ENCODE results near the gene SPNS1.
A peak's percentile ranks its signal among the peaks of the same experiment; 100 is the strongest.

SPNS1 gene

DNA sequence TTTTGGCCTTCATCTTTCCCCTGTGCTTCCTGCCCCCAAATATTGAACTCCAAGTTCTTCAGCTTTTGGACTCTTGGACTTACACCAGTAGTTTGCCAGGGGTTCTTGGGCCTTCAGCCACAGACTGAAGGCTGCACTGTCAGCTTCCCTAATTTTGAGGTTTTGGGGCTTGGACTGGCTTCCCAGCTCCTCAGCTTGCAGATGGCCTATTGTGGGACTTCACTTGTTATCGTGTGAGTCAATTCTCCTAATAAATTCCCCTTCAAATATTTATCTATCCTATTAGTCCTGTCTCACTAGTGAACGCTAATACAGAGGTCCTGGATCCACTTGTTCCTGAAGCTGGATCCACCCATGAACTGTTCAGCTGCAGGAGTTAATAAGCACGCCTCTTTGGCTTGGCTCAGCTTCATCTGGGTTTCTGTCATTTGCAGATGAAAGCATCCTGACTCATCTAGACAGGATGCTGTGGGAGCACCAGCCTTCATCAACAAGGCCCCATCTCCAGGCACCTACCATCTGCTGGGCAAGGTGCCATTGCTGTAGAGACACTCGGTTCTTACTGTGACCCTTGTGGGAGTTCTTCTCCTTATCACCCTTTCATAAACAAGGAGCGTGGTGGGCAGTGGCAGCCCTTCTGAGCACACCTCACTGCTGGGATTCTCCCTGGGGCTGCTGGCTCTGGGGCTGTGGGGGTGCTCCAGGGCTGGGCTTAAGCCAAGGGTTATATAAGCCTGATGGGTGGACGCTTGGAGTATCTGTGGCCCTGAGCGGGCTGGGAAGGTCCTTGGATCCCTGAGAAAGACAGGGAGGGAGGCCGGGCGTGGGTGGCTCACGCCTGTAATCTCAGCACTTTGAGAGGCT lies 33.4 kb downstream of the SPNS1 start:
- no CpG with 5 or more reads among the region's 10 CpGs for WGBS, 2 donors (ENCODE audit: extremely low coverage in 2 of 2, insufficient read length in 2 of 2, insufficient replicate concordance in 1 of 2)
- H2AK5ac ChIP-seq (ENCODE audit: low read depth, low read length): no peak overlapping the region
- no peak for DNase-seq (ENCODE audit: low spot score)
- H2BK12ac ChIP-seq (ENCODE audit: low read length): no peak overlapping the region
- H3K18ac ChIP-seq (ENCODE audit: low read length): no peak overlapping the region
- H3K4ac ChIP-seq (ENCODE audit: low read length): no peak overlapping the region
- H2BK120ac ChIP-seq (ENCODE audit: low read depth, low read length): no peak overlapping the region
- H3K9ac ChIP-seq (ENCODE audit: low read depth, low read length, poor library complexity): no peak overlapping the region
- H3K23ac ChIP-seq (ENCODE audit: low read depth, low read length, poor library complexity): no peak overlapping the region
- no peak overlapping the region for H3K14ac ChIP-seq (ENCODE audit: low read length)
- H2BK15ac ChIP-seq (ENCODE audit: low read length): no peak overlapping the region
- no peak overlapping the region for H2BK5ac ChIP-seq (ENCODE audit: low read length)
- H3K4me3 ChIP-seq (ENCODE audit: low read length in 2 of 2): no peak overlapping the region
- peaks cover 5% of the 10 kb centered on the region for H3K79me1 ChIP-seq (ENCODE audit: low read depth, low read length)
- no peak overlapping the region for H3K4me2 ChIP-seq (ENCODE audit: insufficient read depth, low read length, poor library complexity, severe bottlenecking)
- no peaks in the 10 kb centered on the region for H3K4me1 ChIP-seq (ENCODE audit: control insufficient read depth in 2 of 2, insufficient read depth in 1 of 2, low read depth in 1 of 2, low read length in 2 of 2)
- no peak overlapping the region for H4K8ac ChIP-seq (ENCODE audit: low read depth, low read length)
- H3K9me3 ChIP-seq (replicated peaks in 1 of 2; ENCODE audit: control insufficient read depth in 2 of 2, insufficient read depth in 1 of 2, low read depth in 1 of 2, low read length in 2 of 2): no peaks in the 10 kb centered on the region
- H4K91ac ChIP-seq (ENCODE audit: low read depth, low read length, poor library complexity): no peak overlapping the region
- H3K27ac ChIP-seq (replicated peaks; ENCODE audit: low read length): no peak overlapping the region
- no peak overlapping the region for H2AFZ ChIP-seq (ENCODE audit: low read length)
- H3K27me3 ChIP-seq (ENCODE audit: control insufficient read depth in 3 of 3, insufficient read depth in 3 of 3, low read depth in 1 of 3, low read length in 3 of 3): peaks cover 0 to 16% (median 0%) of the 10 kb centered on the region in 3 experiments
- no peaks in the 10 kb centered on the region for H3K36me3 ChIP-seq (replicated peaks in 1 of 2; ENCODE audit: control insufficient read depth in 2 of 2, insufficient read depth in 2 of 2, low read length in 2 of 2)

DNA sequence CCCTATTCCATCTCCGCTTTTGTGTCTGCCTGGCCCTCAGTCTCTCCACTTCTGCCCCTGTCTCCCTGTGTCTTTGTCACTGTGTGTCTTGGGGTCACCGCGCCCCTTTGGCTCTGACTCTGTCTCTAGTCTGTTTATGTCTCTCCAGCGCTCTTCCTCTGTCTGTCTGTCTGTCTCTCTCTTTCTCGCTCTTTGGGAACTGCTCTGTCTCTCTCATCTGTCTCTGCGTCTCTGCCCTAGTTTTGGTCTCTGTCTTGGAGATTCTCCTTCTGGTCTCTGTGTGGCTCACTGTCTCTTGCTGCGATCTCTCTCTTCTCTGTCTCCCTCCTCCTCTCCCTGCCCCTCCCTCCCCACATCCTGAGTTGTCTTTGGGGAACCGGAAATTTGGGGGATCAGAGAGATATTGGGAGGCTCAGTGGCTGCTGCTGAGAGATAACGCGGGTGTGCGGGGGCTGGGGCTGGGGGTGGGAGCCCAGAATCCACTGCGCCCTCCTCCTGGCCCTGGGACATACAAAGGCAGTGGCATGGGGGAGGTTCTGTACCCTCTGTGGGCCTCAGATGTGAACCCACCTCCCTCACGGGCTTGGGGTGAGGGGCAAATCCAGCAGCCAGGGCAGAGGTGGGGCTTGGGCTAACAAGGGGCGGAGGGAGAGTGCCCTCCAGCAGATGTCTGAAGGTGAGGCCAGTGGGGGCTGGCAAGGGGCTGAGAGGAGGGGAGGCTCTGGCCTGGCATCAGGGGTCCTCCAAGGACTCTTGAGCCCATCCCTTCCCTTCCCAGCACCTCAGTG lies 34.7 kb downstream of the SPNS1 start:
- H3K23ac ChIP-seq (ENCODE audit: low read depth, low read length, poor library complexity): no peak overlapping the region
- no peak overlapping the region for H2BK5ac ChIP-seq (ENCODE audit: low read length)
- no peak overlapping the region for H3K4me2 ChIP-seq (ENCODE audit: insufficient read depth, low read length, poor library complexity, severe bottlenecking)
- no peak overlapping the region for H3K4me3 ChIP-seq (ENCODE audit: low read length in 2 of 2)
- no peak overlapping the region for H3K14ac ChIP-seq (ENCODE audit: low read length)
- no peak overlapping the region for H4K91ac ChIP-seq (ENCODE audit: low read depth, low read length, poor library complexity)
- no peaks in the 10 kb centered on the region for H3K4me1 ChIP-seq (ENCODE audit: control insufficient read depth in 2 of 2, insufficient read depth in 1 of 2, low read depth in 1 of 2, low read length in 2 of 2)
- H2BK15ac ChIP-seq (ENCODE audit: low read length): peak overlapping the region; percentile 37
- peak overlapping the region; percentile 56 for H2AK5ac ChIP-seq (ENCODE audit: low read depth, low read length)
- H3K27me3 ChIP-seq (ENCODE audit: control insufficient read depth in 3 of 3, insufficient read depth in 3 of 3, low read depth in 1 of 3, low read length in 3 of 3): peaks cover 0 to 7% (median 0%) of the 10 kb centered on the region in 3 experiments
- H2AFZ ChIP-seq (ENCODE audit: low read length): peak overlapping the region; percentile 34
- WGBS, 2 donors (ENCODE audit: extremely low coverage in 2 of 2, insufficient read length in 2 of 2, insufficient replicate concordance in 1 of 2): no CpG with 5 or more reads among the region's 14 CpGs
- peak overlapping the region; percentile 9 for H4K8ac ChIP-seq (ENCODE audit: low read depth, low read length)
- H3K9me3 ChIP-seq (replicated peaks in 1 of 2; ENCODE audit: control insufficient read depth in 2 of 2, insufficient read depth in 1 of 2, low read depth in 1 of 2, low read length in 2 of 2): no peaks in the 10 kb centered on the region
- peaks cover 5% of the 10 kb centered on the region for H3K79me1 ChIP-seq (ENCODE audit: low read depth, low read length)
- no peak overlapping the region for H3K27ac ChIP-seq (replicated peaks; ENCODE audit: low read length)
- H3K18ac ChIP-seq (ENCODE audit: low read length): peak overlapping the region; percentile 80
- no peaks in the 10 kb centered on the region for H3K36me3 ChIP-seq (replicated peaks in 1 of 2; ENCODE audit: control insufficient read depth in 2 of 2, insufficient read depth in 2 of 2, low read length in 2 of 2)
- no peak overlapping the region for H2BK120ac ChIP-seq (ENCODE audit: low read depth, low read length)
- no peak overlapping the region for H3K4ac ChIP-seq (ENCODE audit: low read length)
- no peak for DNase-seq (ENCODE audit: low spot score)
- no peak overlapping the region for H3K9ac ChIP-seq (ENCODE audit: low read depth, low read length, poor library complexity)
- H2BK12ac ChIP-seq (ENCODE audit: low read length): no peak overlapping the region

DNA sequence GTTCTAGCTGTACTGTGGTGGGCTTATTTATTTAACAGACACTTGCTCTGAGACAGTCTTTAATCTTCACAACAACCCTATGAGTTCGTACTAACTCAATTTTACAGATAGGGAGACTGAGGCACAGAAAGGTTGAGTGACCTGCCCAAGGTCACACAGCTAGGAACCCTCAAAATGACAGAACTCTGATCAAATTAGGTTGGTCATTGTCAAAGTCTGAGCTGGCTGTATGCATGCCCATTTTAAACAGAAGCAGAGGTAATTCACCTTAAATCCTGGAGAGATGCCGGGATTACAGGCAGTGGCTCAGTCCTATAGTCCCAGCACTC lies 35.2 kb downstream of the SPNS1 start:
- Histone ChIP-seq H3K79me1 (ENCODE audit: low read depth, low read length) (peaks cover 5% of the 10 kb centered on the region), H3K4me2 (ENCODE audit: insufficient read depth, low read length, poor library complexity, severe bottlenecking) (no peak overlapping the region), H2BK120ac (ENCODE audit: low read depth, low read length) (no peak overlapping the region), H4K8ac (ENCODE audit: low read depth, low read length) (no peak overlapping the region), H3K36me3 (replicated peaks in 1 of 2; ENCODE audit: control insufficient read depth in 2 of 2, insufficient read depth in 2 of 2, low read length in 2 of 2) (no peaks in the 10 kb centered on the region), H3K4me3 (ENCODE audit: low read length in 2 of 2) (no peak overlapping the region), H3K14ac (ENCODE audit: low read length) (no peak overlapping the region), H3K27ac (replicated peaks; ENCODE audit: low read length) (no peak overlapping the region), H2BK5ac (ENCODE audit: low read length) (no peak overlapping the region), H3K18ac (ENCODE audit: low read length) (no peak overlapping the region), H3K4me1 (ENCODE audit: control insufficient read depth in 2 of 2, insufficient read depth in 1 of 2, low read depth in 1 of 2, low read length in 2 of 2) (no peaks in the 10 kb centered on the region), H3K27me3 (ENCODE audit: control insufficient read depth in 3 of 3, insufficient read depth in 3 of 3, low read depth in 1 of 3, low read length in 3 of 3) (peaks cover 0 to 4% (median 0%) of the 10 kb centered on the region in 3 experiments), H4K91ac (ENCODE audit: low read depth, low read length, poor library complexity) (no peak overlapping the region), H2AFZ (ENCODE audit: low read length) (no peak overlapping the region), H3K23ac (ENCODE audit: low read depth, low read length, poor library complexity) (no peak overlapping the region), H2AK5ac (ENCODE audit: low read depth, low read length) (no peak overlapping the region), H2BK15ac (ENCODE audit: low read length) (no peak overlapping the region), H3K9me3 (replicated peaks in 1 of 2; ENCODE audit: control insufficient read depth in 2 of 2, insufficient read depth in 1 of 2, low read depth in 1 of 2, low read length in 2 of 2) (no peaks in the 10 kb centered on the region), H3K9ac (ENCODE audit: low read depth, low read length, poor library complexity) (no peak overlapping the region), H3K4ac (ENCODE audit: low read length) (no peak overlapping the region), H2BK12ac (ENCODE audit: low read length) (no peak overlapping the region)
- no CpG with 5 or more reads among the region's 2 CpGs for WGBS, 2 donors (ENCODE audit: extremely low coverage in 2 of 2, insufficient read length in 2 of 2, insufficient replicate concordance in 1 of 2)
- no peak for DNase-seq (ENCODE audit: low spot score)

DNA sequence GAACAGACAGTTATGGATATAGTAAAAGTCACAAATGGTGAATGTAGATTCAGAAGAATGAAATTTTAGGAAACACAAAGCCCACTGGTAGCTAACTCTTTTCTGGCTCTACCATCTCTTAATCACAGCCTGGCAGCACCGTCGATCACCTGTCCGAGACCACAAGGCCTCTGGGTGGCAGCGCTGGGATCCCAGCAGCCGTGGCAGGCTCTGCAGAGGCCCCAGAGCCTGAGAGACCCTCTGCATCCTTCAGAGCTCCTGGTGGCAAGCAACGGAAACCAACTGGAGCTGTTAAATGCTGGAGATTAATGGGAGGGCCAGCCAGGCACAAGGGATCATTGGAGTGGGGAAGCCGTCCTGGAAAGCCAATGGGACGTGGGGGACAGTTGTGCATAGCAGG lies 36.5 kb downstream of the SPNS1 start:
- Histone ChIP-seq H3K36me3 (replicated peaks in 1 of 2; ENCODE audit: control insufficient read depth in 2 of 2, insufficient read depth in 2 of 2, low read length in 2 of 2) (no peaks in the 10 kb centered on the region), H4K91ac (ENCODE audit: low read depth, low read length, poor library complexity) (no peak overlapping the region), H3K79me1 (ENCODE audit: low read depth, low read length) (peaks cover 5% of the 10 kb centered on the region), H2BK15ac (ENCODE audit: low read length) (no peak overlapping the region), H2AK5ac (ENCODE audit: low read depth, low read length) (peak overlapping the region; percentile 88), H3K4ac (ENCODE audit: low read length) (no peak overlapping the region), H3K23ac (ENCODE audit: low read depth, low read length, poor library complexity) (peak overlapping the region; percentile 80), H3K14ac (ENCODE audit: low read length) (no peak overlapping the region), H2AFZ (ENCODE audit: low read length) (peak overlapping the region; percentile 23), H3K27ac (replicated peaks; ENCODE audit: low read length) (no peak overlapping the region), H4K8ac (ENCODE audit: low read depth, low read length) (no peak overlapping the region), H2BK5ac (ENCODE audit: low read length) (no peak overlapping the region), H3K27me3 (ENCODE audit: control insufficient read depth in 3 of 3, insufficient read depth in 3 of 3, low read depth in 1 of 3, low read length in 3 of 3) (peaks cover 0 to 4% (median 0%) of the 10 kb centered on the region in 3 experiments), H3K4me3 (ENCODE audit: low read length in 2 of 2) (no peak overlapping the region), H3K4me2 (ENCODE audit: insufficient read depth, low read length, poor library complexity, severe bottlenecking) (no peak overlapping the region), H2BK120ac (ENCODE audit: low read depth, low read length) (no peak overlapping the region), H3K9me3 (replicated peaks in 1 of 2; ENCODE audit: control insufficient read depth in 2 of 2, insufficient read depth in 1 of 2, low read depth in 1 of 2, low read length in 2 of 2) (no peaks in the 10 kb centered on the region), H2BK12ac (ENCODE audit: low read length) (peak overlapping the region; percentile 22), H3K9ac (ENCODE audit: low read depth, low read length, poor library complexity) (no peak overlapping the region), H3K18ac (ENCODE audit: low read length) (peak overlapping the region; percentile 48), H3K4me1 (ENCODE audit: control insufficient read depth in 2 of 2, insufficient read depth in 1 of 2, low read depth in 1 of 2, low read length in 2 of 2) (no peaks in the 10 kb centered on the region)
- no CpG with 5 or more reads among the region's 8 CpGs for WGBS, 2 donors (ENCODE audit: extremely low coverage in 2 of 2, insufficient read length in 2 of 2, insufficient replicate concordance in 1 of 2)
- DNase-seq (ENCODE audit: low spot score): no peak

All from neuronal stem cell (in vitro differentiated cells).